ENCODE data around the gene TK2. TPM values are rescaled to one million over a fixed set of nuclear protein-coding genes. Genes with fewer than 3 reads are reported as not detected.

Gene TK2
- total and polyA plus RNA-seq, 2 donors (not counting 1 experiment from before 2014, with no cell fraction given), result 34.8 to 73.7 TPM

- Histone ChIP-seq H3K27ac (ENCODE audit: insufficient read depth, low read length) (no peak overlapping the region), H4K20me1 (ENCODE audit: control insufficient read depth, extremely low read depth, insufficient read depth, low read length) (no peaks in the 10 kb centered on the region), H3K4me1 (ENCODE audit: control insufficient read depth, extremely low read depth, insufficient read depth, low read length) (no peaks in the 10 kb centered on the region), H3K36me3 (ENCODE audit: control insufficient read depth, insufficient read depth, low read length) (peaks cover 6% of the 10 kb centered on the region), H3K4me3 (replicated peaks in 1 of 4; ENCODE audit: control extremely low read depth in 1 of 4, insufficient read depth in 1 of 4, low read depth in 3 of 4, low read length in 4 of 4) (no peak overlapping the region), H2AFZ (ENCODE audit: low read length) (no peak overlapping the region), H3K27me3 (ENCODE audit: control insufficient read depth, insufficient read depth, low read length) (no peaks in the 10 kb centered on the region), H3K9ac (ENCODE audit: insufficient read depth, low read length) (no peak overlapping the region), H3K79me2 (ENCODE audit: control insufficient read depth, insufficient read depth, low read length) (no peaks in the 10 kb centered on the region), H3K9me3 (ENCODE audit: control insufficient read depth, insufficient read depth, low read depth, low read length) (no peaks in the 10 kb centered on the region), H3K4me2 (ENCODE audit: extremely low read depth, insufficient read depth, low read length) (no peak overlapping the region)
- DNase-seq (ENCODE audit: low read depth in 2 of 2), result no peak
- TF ChIP-seq, protein P1, sequence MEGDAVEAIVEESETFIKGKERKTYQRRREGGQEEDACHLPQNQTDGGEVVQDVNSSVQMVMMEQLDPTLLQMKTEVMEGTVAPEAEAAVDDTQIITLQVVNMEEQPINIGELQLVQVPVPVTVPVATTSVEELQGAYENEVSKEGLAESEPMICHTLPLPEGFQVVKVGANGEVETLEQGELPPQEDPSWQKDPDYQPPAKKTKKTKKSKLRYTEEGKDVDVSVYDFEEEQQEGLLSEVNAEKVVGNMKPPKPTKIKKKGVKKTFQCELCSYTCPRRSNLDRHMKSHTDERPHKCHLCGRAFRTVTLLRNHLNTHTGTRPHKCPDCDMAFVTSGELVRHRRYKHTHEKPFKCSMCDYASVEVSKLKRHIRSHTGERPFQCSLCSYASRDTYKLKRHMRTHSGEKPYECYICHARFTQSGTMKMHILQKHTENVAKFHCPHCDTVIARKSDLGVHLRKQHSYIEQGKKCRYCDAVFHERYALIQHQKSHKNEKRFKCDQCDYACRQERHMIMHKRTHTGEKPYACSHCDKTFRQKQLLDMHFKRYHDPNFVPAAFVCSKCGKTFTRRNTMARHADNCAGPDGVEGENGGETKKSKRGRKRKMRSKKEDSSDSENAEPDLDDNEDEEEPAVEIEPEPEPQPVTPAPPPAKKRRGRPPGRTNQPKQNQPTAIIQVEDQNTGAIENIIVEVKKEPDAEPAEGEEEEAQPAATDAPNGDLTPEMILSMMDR (conservative IDR thresholded peaks at IDR 0.05 in 1 of 2, IDR thresholded peaks at IDR 0.05 in 1 of 2; ENCODE audit: low read depth in 1 of 2, low read length in 2 of 2), result no peak
- no peak for TF ChIP-seq EZH2 (IDR thresholded peaks at IDR 0.05; ENCODE audit: low read length, missing control alignments)
Measured at GRCh38 chr16:66561381-66562080, 11.6 kb upstream of the TK2 start.

GRCh38 chr16:66560107-66560506 is 10.2 kb upstream of the TK2 start:
- Histone ChIP-seq H3K4me1 (ENCODE audit: control insufficient read depth, extremely low read depth, insufficient read depth, low read length) (no peaks in the 10 kb centered on the region), H3K27ac (ENCODE audit: insufficient read depth, low read length) (no peak overlapping the region), H3K27me3 (ENCODE audit: control insufficient read depth, insufficient read depth, low read length) (no peaks in the 10 kb centered on the region), H3K9ac (ENCODE audit: insufficient read depth, low read length) (no peak overlapping the region), H2AFZ (ENCODE audit: low read length) (no peak overlapping the region), H3K79me2 (ENCODE audit: control insufficient read depth, insufficient read depth, low read length) (no peaks in the 10 kb centered on the region), H4K20me1 (ENCODE audit: control insufficient read depth, extremely low read depth, insufficient read depth, low read length) (no peaks in the 10 kb centered on the region), H3K4me3 (replicated peaks in 1 of 4; ENCODE audit: control extremely low read depth in 1 of 4, insufficient read depth in 1 of 4, low read depth in 3 of 4, low read length in 4 of 4) (no peak overlapping the region), H3K9me3 (ENCODE audit: control insufficient read depth, insufficient read depth, low read depth, low read length) (no peaks in the 10 kb centered on the region), H3K4me2 (ENCODE audit: extremely low read depth, insufficient read depth, low read length) (no peak overlapping the region), H3K36me3 (ENCODE audit: control insufficient read depth, insufficient read depth, low read length) (peaks cover 3% of the 10 kb centered on the region)
- no peak for DNase-seq (ENCODE audit: low read depth in 2 of 2)
- no peak for TF ChIP-seq EZH2 (IDR thresholded peaks at IDR 0.05; ENCODE audit: low read length, missing control alignments)
- TF ChIP-seq, protein P1 (conservative IDR thresholded peaks at IDR 0.05 in 1 of 2, IDR thresholded peaks at IDR 0.05 in 1 of 2; ENCODE audit: low read depth in 1 of 2, low read length in 2 of 2), result no peak

DNA sequence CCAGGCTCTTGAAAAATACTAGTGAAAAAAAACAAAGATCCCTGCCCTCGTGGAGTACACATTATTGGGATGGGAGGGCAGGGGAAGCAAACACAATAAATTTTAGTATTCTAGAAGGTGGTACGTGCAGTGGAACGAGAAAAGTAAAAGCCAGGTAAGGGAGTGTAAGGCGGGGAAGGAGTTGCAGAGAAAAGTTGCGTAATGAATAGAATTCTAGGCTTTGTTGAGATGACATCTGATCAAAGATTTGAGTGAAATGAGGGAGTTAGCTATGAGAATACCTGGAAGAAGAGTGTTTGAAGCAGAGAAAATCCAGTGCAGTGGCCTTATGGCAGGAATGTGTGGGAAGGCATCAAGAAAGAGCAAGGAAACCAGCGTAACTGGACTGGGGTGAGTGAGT is 4.6 kb upstream of the TK2 start:
- no peak overlapping the region for H3K4me3 ChIP-seq (replicated peaks in 1 of 4; ENCODE audit: control extremely low read depth in 1 of 4, insufficient read depth in 1 of 4, low read depth in 3 of 4, low read length in 4 of 4)
- H3K9ac ChIP-seq (ENCODE audit: insufficient read depth, low read length), result no peak overlapping the region
- H3K9me3 ChIP-seq (ENCODE audit: control insufficient read depth, insufficient read depth, low read depth, low read length), result no peaks in the 10 kb centered on the region
- H3K4me2 ChIP-seq (ENCODE audit: extremely low read depth, insufficient read depth, low read length), result no peak overlapping the region
- H3K27me3 ChIP-seq (ENCODE audit: control insufficient read depth, insufficient read depth, low read length), result no peaks in the 10 kb centered on the region
- no peak overlapping the region for H3K27ac ChIP-seq (ENCODE audit: insufficient read depth, low read length)
- H3K79me2 ChIP-seq (ENCODE audit: control insufficient read depth, insufficient read depth, low read length), result peaks cover 13% of the 10 kb centered on the region
- no peaks in the 10 kb centered on the region for H3K36me3 ChIP-seq (ENCODE audit: control insufficient read depth, insufficient read depth, low read length)
- H4K20me1 ChIP-seq (ENCODE audit: control insufficient read depth, extremely low read depth, insufficient read depth, low read length), result no peaks in the 10 kb centered on the region
- H3K4me1 ChIP-seq (ENCODE audit: control insufficient read depth, extremely low read depth, insufficient read depth, low read length), result peaks cover 9% of the 10 kb centered on the region
- TF ChIP-seq EZH2 (IDR thresholded peaks at IDR 0.05; ENCODE audit: low read length, missing control alignments), result no peak
- TF ChIP-seq, protein P1 (conservative IDR thresholded peaks at IDR 0.05 in 1 of 2, IDR thresholded peaks at IDR 0.05 in 1 of 2; ENCODE audit: low read depth in 1 of 2, low read length in 2 of 2), result no peak
- no peak overlapping the region for H2AFZ ChIP-seq (ENCODE audit: low read length)
- no peak for DNase-seq (ENCODE audit: low read depth in 2 of 2)

All from fibroblast of lung (primary cell).